Measurements from ENCODE around the gene RELL2. TPM values are rescaled to one million over a fixed set of nuclear protein-coding genes. Genes with fewer than 3 reads are reported as not detected.

RELL2 gene
- total and polyA plus RNA-seq, 10 donors = 8.7 to 26.2 (median 12.3) TPM

DNA sequence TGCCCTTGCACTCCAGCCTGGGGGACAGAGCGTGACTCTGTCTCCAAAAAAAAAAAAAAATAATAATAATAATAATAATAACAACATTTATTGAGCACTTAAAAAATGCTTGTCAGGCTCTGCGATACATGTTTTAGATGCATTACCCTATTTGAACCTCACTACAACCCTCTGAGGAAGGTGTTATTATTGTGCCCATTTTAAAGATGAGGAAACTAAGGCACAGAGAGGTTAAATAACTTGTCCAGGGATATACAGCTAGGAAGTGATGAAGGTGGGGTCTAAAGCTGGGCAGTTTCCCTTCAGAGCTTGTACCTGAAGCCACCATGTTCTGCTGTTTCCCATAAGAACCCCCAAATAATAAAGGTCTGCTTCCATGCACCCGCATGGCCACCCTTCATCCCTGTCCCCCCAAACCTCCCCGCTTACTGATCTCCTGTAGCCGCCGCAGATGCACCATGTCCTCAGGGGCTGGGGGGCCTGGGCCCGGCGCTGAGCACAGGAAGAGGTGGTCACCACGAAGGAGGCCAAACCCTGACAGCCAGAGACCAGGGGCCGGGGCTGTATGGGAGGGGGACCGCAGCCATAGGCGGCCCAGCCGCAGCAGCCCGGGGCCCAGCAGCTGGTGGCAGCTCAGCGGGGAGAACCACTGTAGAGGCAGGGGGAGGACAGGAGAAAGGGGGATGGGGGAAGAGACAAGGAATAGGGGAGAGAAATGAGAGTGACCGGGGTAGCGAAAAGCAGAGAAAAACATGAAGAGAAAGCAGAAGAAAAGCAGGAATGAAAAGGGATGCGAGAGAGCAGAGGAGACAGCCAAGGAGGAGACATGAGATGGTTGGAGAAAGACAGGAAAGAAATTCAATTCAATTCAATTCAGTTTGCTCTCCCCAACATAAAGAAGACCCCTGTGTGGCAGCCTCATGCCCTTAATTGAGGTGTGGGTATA, 29.5 kb downstream of the RELL2 start:
- 90 to 95% (median 91%) methylated on average over 18 of the region's 18 CpGs for WGBS, 5 donors
- no peak for DNase-seq
- H3K4me3 ChIP-seq = no peak overlapping the region
- no peaks in the 10 kb centered on the region for H3K27me3 ChIP-seq (replicated peaks in 1 of 7)
- peaks cover 5 to 9% (median 7%) of the 10 kb centered on the region in 6 donors for H3K4me1 ChIP-seq
- intact Hi-C loops (cut with DNase I; ENCODE audit: low total_unique reads) = no loop called here
- no peaks in the 10 kb centered on the region for H3K9me3 ChIP-seq
- no peak overlapping the region for H3K27ac ChIP-seq
- TF ChIP-seq POLR2A (IDR thresholded peaks at IDR 0.05) (no peak), POLR2AphosphoS5 (IDR thresholded peaks at IDR 0.05) (no peak)
- TF ChIP-seq, protein P1, sequence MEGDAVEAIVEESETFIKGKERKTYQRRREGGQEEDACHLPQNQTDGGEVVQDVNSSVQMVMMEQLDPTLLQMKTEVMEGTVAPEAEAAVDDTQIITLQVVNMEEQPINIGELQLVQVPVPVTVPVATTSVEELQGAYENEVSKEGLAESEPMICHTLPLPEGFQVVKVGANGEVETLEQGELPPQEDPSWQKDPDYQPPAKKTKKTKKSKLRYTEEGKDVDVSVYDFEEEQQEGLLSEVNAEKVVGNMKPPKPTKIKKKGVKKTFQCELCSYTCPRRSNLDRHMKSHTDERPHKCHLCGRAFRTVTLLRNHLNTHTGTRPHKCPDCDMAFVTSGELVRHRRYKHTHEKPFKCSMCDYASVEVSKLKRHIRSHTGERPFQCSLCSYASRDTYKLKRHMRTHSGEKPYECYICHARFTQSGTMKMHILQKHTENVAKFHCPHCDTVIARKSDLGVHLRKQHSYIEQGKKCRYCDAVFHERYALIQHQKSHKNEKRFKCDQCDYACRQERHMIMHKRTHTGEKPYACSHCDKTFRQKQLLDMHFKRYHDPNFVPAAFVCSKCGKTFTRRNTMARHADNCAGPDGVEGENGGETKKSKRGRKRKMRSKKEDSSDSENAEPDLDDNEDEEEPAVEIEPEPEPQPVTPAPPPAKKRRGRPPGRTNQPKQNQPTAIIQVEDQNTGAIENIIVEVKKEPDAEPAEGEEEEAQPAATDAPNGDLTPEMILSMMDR (IDR thresholded peaks at IDR 0.05 in 8 of 11, conservative IDR thresholded peaks at IDR 0.05 in 3 of 11) = no peak
- peaks cover 0 to 76% (median 2%) of the 10 kb centered on the region in 6 donors for H3K36me3 ChIP-seq

DNA sequence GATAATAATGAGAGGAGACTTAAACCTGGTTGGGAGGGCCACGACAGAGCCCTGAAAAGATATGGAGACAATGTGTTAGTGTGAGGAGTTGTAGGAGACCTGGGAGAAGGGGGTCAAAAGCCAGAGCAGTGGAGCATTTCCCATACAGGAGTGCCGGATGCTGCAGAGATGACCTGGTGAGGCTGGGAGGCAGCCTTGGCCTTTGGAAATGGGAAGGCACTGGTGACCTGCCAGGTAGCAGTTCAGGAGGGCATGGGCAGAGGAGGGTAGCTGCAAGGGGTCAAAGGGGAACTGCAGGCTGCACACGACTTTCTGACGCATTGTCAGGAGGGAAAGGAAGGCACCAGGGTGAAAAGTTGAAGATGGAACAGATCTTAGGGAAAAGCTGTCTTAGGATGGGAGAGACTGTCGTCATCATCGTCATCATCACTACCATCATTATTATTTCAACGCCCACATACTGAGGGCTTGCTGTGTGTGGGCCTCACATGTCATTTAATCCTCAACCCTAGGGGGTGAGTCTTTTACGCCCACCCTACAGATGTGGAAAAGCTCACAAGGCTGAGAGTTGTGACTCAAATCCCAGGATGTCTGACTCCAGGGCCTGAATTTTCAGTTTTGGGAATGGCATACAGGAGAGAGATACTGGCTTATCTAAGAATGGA, 31.9 kb downstream of the RELL2 start:
- Histone ChIP-seq H3K4me1 (peaks cover 5 to 9% (median 7%) of the 10 kb centered on the region in 6 donors), H3K27ac (no peak overlapping the region), H3K36me3 (peaks cover 0 to 76% (median 8%) of the 10 kb centered on the region in 6 donors), H3K4me3 (no peak overlapping the region), H3K27me3 (replicated peaks in 1 of 7) (no peaks in the 10 kb centered on the region), H3K9me3 (no peaks in the 10 kb centered on the region)
- no peak for TF ChIP-seq POLR2A (IDR thresholded peaks at IDR 0.05)
- TF ChIP-seq, protein P1 (IDR thresholded peaks at IDR 0.05 in 8 of 11, conservative IDR thresholded peaks at IDR 0.05 in 3 of 11) = no peak
- TF ChIP-seq POLR2AphosphoS5 (IDR thresholded peaks at IDR 0.05) = no peak
- 77 to 88% (median 84%) methylated on average over 8 of the region's 8 CpGs for WGBS, 5 donors
- DNase-seq = no peak
- intact Hi-C loops (cut with DNase I; ENCODE audit: low total_unique reads) = no loop called here

- Histone ChIP-seq H3K4me1 (peaks cover 5 to 9% (median 7%) of the 10 kb centered on the region in 6 donors), H3K4me3 (no peak overlapping the region), H3K36me3 (peaks cover 0 to 71% (median 8%) of the 10 kb centered on the region in 6 donors), H3K9me3 (no peaks in the 10 kb centered on the region), H3K27ac (no peak overlapping the region), H3K27me3 (replicated peaks in 1 of 7) (no peaks in the 10 kb centered on the region)
- no peak for DNase-seq
- 71 to 86% (median 81%) methylated on average over 4 of the region's 4 CpGs for WGBS, 5 donors
- intact Hi-C loops (cut with DNase I; ENCODE audit: low total_unique reads) = no loop called here
- TF ChIP-seq, protein P1 (IDR thresholded peaks at IDR 0.05 in 8 of 11, conservative IDR thresholded peaks at IDR 0.05 in 3 of 11) = no peak
- TF ChIP-seq POLR2A (IDR thresholded peaks at IDR 0.05) (no peak), POLR2AphosphoS5 (IDR thresholded peaks at IDR 0.05) (no peak)
Measured at GRCh38 chr5:141669520-141669919, 32.7 kb downstream of the RELL2 start.
